ENCODE measurements around the gene FOSL1.

GRCh38 chr11:65895482-65895981 is 4.7 kb downstream of the FOSL1 start:
- TF ChIP-seq JUND (IDR thresholded peaks at IDR 0.05) (no peak), YY1 (IDR thresholded peaks at IDR 0.05) (no peak), CTCF (IDR thresholded peaks at IDR 0.05; ENCODE audit: low read depth, low read length, missing input control) (no peak), ZBTB33 (IDR thresholded peaks at IDR 0.05) (no peak), HNF4G (IDR thresholded peaks at IDR 0.05) (no peak), ATF3 (IDR thresholded peaks at IDR 0.05) (no peak), RXRA (IDR thresholded peaks at IDR 0.05) (no peak), MAX (IDR thresholded peaks at IDR 0.05) (no peak), EGR1 (IDR thresholded peaks at IDR 0.05; ENCODE audit: low read depth in 2 of 2) (no peak), TAF1 (conservative IDR thresholded peaks at IDR 0.05) (no peak), HNF4A (conservative IDR thresholded peaks at IDR 0.05) (no peak), REST (IDR thresholded peaks at IDR 0.05) (no peak), GABPA (IDR thresholded peaks at IDR 0.05 in 1 of 2, conservative IDR thresholded peaks at IDR 0.05 in 1 of 2) (no peak), SP1 (IDR thresholded peaks at IDR 0.05) (no peak)

All from liver (tissue), 3 donors.